Lower leg skin (tissue), 3 donors: ENCODE measurements around the gene ZNF282.

Experiments used
- POLR2A ChIP-seq, 2 donors: fragments of 450-650 bp; IDR thresholded peaks; one replicate each; pipeline ENCODE4 v1.6.1; 2016 to 2017; ENCODE audit warnings: antibody characterized with exemption in 2 of 2, mild to moderate bottlenecking in 1 of 2, moderate library complexity in 1 of 2
- TF ChIP-seq, protein P1 (sequence below), 3 donors: fragments of 450-650 bp; IDR thresholded peaks; one replicate each; pipeline ENCODE4 v1.5.1; 2016; ENCODE audit warnings: antibody characterized with exemption in 3 of 3, mild to moderate bottlenecking in 3 of 3, moderate library complexity in 2 of 3

DNA sequence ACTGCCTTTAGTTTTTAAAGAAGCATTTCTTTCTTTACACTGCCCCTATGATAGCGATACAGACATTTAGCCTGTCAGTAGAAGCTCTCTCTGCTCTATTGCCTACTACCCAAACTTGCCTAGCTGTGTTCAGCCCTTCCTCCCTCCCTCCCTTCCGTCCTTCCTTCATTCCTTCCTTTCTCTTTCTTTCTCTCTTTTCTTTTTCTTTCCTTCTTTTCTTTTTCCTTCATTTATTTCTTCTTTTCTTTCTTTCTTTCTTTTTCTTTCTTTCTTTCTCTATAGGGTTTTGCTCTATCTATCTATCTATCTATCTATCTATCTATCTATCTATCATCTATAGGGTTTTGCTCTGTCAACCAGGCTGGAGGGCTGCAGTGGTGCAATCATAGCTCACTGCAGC lies 37.0 kb downstream of the ZNF282 start:
- TF ChIP-seq POLR2A (IDR thresholded peaks at IDR 0.05), result no peak
- TF ChIP-seq, protein P1, sequence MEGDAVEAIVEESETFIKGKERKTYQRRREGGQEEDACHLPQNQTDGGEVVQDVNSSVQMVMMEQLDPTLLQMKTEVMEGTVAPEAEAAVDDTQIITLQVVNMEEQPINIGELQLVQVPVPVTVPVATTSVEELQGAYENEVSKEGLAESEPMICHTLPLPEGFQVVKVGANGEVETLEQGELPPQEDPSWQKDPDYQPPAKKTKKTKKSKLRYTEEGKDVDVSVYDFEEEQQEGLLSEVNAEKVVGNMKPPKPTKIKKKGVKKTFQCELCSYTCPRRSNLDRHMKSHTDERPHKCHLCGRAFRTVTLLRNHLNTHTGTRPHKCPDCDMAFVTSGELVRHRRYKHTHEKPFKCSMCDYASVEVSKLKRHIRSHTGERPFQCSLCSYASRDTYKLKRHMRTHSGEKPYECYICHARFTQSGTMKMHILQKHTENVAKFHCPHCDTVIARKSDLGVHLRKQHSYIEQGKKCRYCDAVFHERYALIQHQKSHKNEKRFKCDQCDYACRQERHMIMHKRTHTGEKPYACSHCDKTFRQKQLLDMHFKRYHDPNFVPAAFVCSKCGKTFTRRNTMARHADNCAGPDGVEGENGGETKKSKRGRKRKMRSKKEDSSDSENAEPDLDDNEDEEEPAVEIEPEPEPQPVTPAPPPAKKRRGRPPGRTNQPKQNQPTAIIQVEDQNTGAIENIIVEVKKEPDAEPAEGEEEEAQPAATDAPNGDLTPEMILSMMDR (IDR thresholded peaks at IDR 0.05), result no peak
